ENCODE data around the gene DYNC1I2.

DYNC1I2 gene

DNA sequence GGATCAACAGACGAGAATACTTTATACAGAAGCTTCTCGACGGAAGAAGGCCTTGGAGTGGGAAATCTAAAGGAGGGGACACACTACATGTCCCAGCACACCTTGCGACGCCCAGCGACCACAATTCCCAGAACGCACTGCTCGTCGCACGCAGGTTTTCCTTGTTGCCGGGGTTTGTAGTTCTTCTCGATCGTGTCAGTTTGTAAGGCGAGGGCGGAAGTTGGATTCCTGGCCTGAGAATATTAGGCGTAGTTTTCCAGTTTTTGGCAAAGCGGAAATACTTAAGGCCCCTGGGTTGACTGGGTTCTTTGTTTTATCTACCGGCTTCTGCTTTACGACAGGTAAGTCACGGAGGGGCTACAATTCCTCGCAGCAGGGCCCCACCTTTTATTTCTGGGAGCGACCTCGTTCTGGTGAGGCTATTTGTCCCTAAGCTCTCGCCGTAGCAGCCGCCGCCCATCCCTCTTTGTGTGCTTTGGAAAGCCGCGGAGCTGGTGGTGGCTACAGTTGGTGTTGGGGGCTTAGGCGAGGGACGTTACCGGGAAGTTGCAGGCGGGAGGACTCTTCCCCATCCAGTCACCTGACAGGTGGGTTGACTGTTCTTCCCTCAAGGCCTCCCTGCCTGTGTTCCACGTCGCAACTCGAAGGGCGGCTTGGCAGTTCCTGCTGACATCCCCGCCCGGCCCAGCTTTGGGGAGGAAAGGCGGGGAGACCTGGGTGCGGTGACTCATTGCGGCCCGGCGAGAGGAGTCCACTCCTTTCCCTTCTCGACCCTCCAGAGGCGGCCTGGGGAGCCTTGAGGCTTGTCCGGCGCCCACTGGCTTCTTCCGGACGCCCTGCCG lies at the start of gene DYNC1I2:
DYNC1I2 (plus strand) TSS at position 183 of the 842 bp plus-strand sequence. CDS start 2,687 bp downstream, outside the sequence.
- peak; percentile 82 for DNase-seq (ENCODE audit: low spot score)

DNA sequence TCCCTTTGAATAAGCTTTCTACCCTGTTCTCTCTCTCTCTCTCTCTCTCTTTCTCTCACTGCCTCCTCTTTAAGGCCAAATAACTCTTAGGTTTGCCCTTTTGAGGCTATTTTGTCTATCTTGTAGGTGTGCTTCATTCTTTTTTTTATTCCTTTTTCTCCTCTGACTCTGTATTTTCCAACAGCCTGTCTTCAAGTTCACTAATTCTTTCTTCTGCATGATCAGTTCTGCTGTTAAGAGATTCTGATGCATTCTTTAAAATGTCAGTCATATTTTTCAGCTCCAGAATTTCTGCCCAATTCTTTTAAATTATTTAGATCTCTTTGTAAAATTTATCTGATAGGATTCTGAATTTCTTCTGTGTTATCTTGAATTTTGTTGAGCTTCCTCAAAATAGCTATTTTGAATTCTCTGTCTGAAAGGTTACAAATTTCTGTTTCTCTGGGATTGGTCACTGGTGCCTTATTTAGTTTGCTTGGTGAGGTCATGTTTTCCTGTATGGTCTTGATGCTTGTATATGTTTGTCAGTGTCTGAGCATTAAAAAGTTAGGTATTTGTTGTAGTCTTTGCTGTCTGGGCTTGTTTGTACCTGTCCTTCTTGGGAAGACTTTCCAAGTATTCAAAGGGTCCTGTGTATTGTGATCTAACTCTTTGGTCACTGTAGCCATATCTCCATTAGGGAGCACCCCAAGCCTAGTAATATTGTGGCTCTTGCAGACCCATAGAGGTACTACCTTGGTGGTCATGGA lies 35.4 kb upstream of the DYNC1I2 start:
- no peak for DNase-seq (ENCODE audit: low spot score)

DNA sequence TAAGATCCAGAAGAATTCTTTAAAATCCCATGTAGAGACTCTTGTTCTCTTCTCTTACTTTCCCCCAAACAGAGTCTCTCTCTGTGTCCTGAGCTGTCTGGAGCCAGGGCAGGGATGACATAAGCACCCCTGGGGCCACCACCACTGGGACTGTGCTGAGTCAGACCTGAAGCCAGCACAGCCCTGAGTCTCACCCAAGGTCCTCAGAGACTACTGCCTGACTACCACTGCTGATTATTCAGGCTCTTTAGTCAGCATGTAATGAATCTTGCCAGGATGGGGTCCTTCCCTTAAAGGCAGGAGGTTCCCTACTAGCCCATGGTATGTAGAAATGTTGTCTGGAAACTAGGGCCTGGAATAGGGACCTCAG lies 34.9 kb upstream of the DYNC1I2 start:
- no peak for DNase-seq (ENCODE audit: low spot score)

DNA sequence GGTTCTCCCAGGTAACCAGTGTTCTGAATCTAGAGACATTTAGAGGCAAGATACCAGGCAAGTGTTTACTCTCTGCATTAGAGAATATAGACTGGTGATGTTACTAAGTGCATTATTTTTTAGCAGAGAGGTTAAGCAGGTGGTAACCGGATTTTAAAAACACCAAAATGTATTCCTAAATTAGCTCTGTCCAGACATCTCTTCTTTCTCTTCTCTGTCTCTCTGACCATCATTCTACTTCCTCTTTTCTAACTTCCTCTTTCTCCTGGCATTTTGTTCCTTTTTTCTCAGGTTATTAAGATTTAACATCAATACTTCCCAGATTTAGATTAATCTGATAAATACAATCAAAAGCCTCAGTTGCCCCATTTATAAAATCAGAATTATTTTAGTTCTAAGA lies 31.7 kb upstream of the DYNC1I2 start:
- DNase-seq (ENCODE audit: low spot score) = no peak

DNA sequence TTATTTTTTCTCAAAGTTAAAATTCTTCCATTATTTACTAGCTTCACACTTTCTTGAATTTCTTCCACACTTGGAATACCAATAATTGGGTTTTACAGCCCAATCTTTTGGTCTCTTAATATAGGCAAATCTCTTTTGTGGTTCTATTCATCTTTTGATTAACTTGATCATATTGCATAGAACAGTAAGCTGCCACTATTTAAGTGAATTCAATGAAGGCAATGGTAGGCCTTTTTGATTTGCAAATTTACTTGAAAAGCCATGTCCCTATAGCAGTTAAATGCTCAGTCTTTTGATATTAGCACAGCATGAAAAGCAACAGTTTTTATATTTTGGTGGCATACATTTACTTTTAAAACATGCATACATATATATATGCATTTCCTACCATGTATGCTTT lies 20.2 kb upstream of the DYNC1I2 start:
- DNase-seq (ENCODE audit: low spot score) = no peak

DNA sequence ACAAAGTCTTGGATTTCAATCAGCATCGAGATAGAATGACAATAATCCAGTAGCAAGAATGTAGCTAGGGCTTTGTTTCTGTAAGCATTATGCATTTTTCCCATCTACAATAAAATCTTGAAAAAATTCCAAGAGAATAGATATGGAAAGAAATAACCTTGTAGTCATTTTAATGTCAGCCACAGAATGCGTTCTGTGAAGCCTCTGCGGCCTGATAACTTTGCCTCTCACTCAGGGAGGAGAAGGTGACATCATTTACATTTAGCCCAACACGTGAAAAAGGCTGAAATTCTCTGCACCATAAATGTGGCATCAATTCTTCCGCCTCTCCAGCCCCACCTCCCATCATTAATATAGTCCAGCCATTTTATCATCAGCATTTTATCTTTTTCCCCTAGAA lies 19.1 kb upstream of the DYNC1I2 start:
- no peak for DNase-seq (ENCODE audit: low spot score)

DNA sequence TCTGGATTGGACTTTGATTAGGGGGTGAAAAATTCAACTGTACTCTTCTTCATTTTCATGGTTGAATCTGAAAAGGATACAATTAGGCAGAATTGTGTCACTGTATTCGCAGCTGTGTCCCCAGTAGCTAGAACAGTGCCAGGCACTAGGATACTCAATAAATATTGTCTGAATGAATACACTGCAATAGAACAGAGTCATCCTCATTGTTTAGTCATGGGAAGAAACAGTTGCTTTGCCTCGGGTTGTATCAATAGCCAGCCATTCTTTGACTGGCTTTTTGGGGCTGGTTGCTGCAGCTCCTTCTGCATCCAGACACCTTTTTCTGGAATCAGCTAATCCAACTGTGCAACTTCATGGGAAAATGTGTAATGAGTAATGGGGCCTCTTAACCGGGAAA lies 18.1 kb upstream of the DYNC1I2 start:
- DNase-seq (ENCODE audit: low spot score) = no peak

DNA sequence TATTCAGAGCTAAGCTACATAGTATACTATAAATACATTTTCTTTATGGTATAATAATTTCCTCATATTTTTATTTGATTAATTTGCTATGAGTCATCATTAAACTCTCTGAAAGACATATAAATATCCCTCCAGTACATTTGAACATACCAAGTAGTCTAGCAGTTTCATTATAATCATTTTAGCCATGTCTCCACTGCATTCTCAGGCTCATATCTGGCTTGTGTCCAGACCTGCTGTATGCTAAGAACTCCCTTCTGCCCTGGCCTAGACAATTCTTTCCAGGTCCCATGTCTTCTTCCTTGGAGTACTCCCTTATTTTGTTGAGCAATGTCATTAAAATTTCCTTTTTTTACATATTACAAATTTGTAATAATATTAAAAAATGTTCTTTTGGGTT lies 16.6 kb upstream of the DYNC1I2 start:
- DNase-seq (ENCODE audit: low spot score) = no peak

DNA sequence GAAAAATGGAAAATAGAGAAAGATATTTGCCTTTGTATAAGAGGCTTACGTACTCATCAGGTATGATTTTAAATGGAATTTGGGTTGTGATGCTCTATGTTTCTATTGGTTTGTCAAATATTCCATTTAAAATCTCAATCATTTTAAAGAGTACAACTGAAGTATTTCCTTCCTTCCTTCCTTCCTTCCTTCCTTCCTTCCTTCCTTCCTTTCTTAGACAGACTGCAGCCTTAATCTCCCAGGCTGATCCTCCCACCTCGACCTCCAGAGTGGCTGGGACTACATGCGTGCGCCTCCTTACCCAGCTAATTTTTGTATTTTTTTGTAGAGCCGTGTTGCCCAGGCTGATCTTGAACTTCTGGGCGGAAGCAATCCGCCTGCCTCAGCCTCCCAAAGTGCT lies 15.4 kb upstream of the DYNC1I2 start:
- no peak for DNase-seq (ENCODE audit: low spot score)

DNA sequence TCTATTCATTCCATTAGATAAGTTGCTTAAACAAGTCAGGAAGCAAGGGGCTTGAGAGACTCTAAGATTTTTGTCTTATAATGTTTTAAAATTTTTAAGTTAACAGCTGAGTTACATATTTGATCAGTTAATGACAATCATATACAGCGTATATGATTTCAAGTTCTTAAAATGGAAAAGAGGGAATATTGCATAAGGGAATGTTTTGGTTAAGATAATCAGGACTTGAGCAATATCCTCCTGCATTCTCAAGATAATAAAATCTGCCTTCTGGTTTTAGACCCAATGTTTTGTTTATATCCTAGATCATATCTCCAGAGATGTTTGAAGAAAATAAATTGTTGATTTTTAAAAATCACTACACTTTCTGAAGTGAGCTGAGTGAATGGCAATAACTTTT lies 13.4 kb upstream of the DYNC1I2 start:
- DNase-seq (ENCODE audit: low spot score) = no peak

DNA sequence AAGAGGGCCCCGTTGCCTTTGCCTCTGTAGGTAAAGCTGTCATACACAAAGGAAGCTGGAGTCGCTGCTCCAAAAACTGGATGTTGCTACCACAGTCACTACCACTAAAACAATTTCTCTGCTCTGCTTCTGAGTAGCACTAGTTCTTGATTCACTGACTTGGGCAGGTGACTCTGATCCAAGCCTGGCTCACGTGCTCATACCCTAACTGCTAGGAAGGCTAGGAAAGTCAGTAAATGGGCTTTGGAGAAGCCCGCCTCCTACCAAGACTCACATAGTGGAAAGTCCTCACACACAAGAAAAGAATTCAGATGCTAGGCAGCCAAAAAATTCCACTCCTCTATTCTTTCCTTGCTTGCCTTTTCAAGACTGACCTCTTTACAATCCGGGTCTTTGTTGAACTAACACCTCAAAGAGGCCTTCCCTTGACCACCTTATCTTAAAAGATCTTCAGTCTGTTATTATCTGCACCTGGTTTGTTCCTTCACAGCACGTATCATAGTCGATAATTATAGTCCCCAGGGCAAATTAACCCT lies 11.4 kb upstream of the DYNC1I2 start:
- no peak for DNase-seq (ENCODE audit: low spot score)

DNA sequence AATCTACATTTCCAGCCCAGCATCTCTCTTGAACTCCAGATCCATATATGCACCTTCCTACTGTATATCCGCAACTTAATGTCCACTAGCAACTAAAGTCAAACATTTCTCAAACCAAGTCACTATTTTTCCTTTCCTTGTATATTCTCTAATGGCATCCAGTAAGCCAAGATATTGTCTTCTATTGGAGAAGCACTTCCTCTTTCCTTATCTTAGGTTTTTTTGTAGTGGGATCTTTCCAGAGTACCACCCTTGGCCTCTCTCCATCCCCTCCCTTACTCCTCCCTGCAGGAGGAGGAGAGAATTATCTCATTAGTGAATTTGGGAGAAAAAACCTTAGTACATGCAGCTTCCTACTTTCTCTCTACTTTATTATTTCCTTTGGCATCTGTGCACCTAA lies 8.7 kb upstream of the DYNC1I2 start:
- no peak for DNase-seq (ENCODE audit: low spot score)

DNA sequence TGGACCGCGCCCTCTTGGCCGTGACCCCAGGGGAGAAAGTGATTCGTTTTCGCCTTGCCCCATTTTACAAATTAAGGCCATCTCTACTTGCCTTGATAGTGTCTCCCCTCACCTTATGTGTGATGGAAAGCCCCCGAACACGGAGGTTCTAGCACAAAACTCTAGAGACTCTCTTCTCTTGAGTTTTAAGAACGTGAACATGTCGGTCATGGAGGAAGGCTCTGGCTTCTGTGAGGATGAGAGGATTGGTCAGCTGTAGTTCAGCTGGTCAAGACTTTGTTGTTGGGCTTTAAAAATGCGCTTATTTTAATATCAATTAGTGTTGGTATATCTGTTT lies 828 bp downstream of the DYNC1I2 start:
- DNase-seq (ENCODE audit: low spot score) = peak; percentile 12

DNA sequence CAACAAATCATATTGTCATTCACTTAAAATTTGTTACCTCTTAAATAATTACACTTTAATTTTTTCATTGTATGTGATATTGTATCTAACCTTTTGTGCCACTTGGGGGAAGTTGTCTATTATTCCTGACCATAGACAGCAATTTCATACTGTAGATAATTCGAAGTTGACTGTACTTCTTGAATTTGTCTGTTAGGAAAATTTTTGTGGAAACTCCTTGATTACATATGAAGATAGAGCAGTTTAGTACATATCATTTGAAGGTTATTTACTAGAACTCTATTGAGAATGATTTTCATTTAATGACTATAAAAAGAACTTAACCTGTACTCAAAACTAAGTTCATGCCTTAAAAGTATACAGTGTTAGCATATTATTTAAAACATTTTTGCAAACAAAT lies 5.1 kb downstream of the DYNC1I2 start:
- DNase-seq (ENCODE audit: low spot score) = no peak

DNA sequence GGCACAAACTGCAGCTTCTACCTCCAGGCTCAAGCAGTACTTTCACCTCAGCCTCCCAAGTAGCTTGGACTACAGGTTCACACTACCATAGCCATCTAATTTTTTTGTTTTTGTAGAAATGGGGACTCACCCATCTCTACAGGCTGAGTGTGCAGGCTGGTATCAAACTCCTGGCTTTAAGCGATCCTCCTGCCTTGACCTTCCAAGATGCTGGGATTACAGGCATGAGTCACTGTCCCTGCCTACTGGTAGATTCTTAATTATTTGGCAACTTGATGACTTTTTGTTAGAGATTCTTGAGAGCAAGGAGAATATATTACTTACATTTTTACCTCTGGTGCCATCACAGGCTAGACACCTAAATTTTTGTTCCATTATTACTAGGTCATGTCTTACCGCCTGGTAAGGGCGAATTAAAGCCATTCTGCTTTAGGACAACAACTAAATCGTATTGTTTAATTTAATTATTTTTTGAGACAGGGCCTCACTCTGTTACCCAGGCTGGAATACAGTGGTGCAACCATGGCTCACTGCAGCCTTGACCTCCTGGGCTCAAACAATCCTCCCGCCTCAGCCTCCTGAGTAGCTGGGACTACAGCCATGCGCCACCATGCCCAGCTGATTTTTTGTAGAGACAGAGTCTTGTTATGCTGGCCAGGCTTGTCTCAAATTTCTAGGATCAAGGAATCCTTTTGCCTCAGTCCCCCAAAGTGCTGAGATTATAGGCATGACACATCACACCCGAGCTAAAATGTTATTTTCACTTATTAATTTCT lies 15.7 kb downstream of the DYNC1I2 start:
- no peak for DNase-seq (ENCODE audit: low spot score)

DNA sequence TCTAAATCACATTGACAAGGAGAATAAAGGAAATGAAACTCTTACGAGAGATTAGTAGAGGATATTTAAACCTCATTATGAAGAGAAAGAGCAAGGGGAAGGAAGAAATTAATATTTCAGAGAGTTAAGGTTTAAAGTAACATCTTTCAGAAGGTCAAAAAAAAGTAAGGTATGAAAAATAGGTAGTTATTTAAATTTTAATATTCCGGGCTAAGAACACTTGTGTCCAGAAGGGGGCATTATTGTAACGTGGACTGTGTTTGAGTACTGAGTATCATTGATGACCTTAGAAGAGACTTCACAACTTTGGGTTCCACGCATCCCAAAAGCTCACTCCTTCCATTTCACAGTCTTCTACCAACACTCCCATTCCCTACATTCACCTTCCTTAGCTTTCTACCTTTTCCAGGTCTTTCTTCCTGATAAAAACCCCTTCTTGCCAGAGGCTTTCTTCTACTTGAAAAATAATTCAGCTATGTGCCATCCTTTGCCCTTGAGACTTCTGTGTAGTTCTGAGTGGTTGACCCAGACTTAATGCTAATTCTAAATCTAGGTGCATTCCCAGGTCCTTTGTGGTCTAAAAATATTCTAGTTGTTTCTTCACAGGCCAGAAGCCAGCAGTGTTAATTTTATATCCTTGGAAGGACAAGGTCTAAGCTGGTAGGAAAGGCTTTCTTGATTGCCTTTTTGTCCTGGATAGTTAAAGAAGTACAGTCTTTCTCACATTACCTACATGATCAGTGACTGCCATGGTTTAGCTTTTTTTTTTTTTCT lies 16.5 kb downstream of the DYNC1I2 start:
- DNase-seq (ENCODE audit: low spot score) = peak; percentile 26

DNA sequence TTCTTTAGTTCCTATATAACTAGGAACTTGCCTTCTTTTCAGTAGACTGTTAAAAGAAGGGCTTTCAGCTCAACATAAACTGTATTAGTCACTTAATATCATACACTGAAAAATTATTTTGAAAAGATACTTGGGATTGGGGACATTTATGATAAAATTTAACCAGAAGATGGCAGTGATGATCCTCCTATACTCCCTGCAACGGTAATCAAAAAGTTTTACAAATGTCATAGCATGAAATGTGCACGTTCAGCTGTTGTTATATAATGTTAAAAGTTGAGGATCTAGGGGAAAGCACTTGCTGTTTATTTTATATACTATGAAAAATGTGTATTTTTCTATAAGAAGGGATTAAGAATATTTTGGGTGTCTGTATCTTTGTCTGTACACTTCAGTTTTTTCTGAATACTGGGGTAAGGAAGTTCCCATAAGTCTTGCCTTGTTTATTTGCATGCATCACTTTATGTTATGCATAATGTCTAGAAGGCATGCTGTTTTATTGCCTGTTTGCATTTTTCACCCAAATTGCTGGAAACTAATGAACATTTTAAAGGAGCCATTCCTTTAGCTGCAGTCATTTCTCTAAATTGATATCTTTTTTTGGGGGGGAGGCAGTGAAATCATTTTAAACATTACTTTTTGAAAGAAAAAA lies 19.0 kb downstream of the DYNC1I2 start:
- DNase-seq (ENCODE audit: low spot score) = peak; percentile 15

DNA sequence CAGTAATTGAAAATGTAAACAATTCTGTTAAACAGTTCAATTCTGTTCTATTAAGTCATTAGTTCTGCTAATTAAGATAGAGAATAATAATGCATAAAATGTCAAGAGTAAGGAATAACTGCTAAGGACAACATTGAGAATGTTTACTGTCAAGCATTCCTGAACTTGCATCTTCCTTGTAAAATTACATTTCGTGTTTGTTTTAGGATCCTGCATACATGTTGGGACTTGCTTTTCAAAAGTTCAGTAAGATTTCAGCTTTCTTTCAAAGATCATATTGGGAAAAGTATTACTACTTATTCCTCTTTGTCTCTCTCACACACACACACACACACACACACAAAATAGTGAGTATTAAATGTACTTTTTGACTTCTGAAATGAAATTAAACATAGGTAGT lies 20.5 kb downstream of the DYNC1I2 start:
- DNase-seq (ENCODE audit: low spot score) = no peak

DNA sequence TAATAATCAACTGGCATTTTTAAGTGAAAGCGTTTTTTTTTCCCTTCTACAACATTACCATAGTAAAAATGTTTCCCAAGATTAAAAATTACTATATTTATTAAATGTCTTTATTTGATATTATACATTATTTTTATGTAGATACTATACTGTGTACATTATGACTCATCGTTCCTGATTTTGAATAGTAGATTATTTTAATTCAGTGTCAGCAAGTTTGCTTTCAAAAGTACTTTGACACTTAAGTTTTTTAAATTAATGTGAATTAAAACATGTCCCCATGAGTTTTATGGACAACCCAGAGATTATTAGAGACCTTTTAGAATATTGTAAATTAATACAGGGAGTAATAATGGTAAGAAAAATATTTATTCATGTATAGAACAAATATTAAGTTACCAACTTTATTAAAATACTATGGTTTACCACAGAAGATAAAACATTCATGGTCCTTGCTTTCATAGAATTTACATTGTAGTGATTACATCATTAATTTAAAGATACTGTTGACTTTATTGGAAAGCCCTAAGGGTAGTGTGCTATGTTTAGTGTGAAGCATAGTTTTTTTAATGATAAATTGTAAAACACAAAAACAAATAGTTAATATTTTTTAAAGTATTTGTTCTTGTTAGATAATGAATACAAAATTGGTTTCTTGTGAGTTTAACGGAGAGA lies 21.9 kb downstream of the DYNC1I2 start:
- no peak for DNase-seq (ENCODE audit: low spot score)

DNA sequence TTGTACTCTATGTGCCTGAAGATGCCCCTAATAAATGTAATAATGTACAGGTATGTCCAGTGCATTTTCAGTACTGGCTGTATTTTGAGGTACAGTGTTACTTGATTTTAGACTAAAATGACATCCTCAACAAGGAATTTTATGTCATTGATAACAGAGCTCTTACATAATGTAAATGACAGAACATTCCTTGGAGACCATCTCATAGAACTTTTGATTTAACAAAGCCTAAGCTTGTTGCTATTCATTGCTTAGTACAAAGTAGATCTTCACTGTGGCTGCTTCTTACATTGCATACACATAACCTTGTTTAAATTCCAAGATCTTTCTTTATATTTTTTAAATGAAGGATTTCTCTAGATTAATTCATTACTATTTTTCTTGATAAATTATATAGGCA lies 24.1 kb downstream of the DYNC1I2 start:
- no peak for DNase-seq (ENCODE audit: low spot score)

DNA sequence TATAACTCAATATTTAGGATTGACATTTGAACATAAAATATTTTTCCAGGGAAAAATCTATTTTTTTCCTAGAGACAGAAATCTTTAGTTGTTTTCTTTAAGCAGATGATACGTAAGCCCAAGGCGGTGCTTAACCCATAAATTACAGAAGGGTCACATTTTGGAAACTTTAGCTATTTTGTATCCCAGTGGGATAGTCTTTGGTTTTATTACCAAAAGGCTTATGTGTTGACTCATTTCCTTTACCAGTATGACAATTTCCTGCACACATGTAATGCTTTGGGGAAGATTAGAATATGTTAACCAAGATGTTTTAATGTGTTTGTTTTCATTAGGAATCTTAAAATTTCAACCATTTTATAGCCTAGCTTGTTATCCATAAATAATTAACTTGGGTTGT lies 24.8 kb downstream of the DYNC1I2 start:
- no peak for DNase-seq (ENCODE audit: low spot score)
